ENCODE results near the gene TEPSIN. TPM values are rescaled to one million over a fixed set of nuclear protein-coding genes. Genes with fewer than 3 reads are reported as not detected.

The TEPSIN gene
- total RNA-seq, 2 donors from 2014 or later, result 12.3 to 14.3 TPM

GRCh38 chr17:81251094-81251708, 12.3 kb upstream of the TEPSIN start:
- no peaks in the 10 kb centered on the region for H3K27me3 ChIP-seq
- TF ChIP-seq CTCF (IDR thresholded peaks at IDR 0.05), result no peak
- DNase-seq (ENCODE audit: low spot score), result no peak
- no peak overlapping the region for H3K27ac ChIP-seq
- H3K36me3 ChIP-seq, result peaks cover 31% of the 10 kb centered on the region
- H3K4me3 ChIP-seq, result no peak overlapping the region
- H3K4me1 ChIP-seq, result peaks cover 0 to 21% of the 10 kb centered on the region in 2 donors
- H3K9me3 ChIP-seq, result no peaks in the 10 kb centered on the region

- Histone ChIP-seq H3K36me3 (peaks cover 31% of the 10 kb centered on the region), H3K9me3 (no peaks in the 10 kb centered on the region), H3K4me1 (peaks cover 0 to 18% of the 10 kb centered on the region in 2 donors), H3K27me3 (no peaks in the 10 kb centered on the region), H3K4me3 (no peak overlapping the region), H3K27ac (no peak overlapping the region)
- TF ChIP-seq CTCF (IDR thresholded peaks at IDR 0.05), result no peak
- no peak for DNase-seq (ENCODE audit: low spot score)
Observed at GRCh38 chr17:81250286-81251093, 11.6 kb upstream of the TEPSIN start.

GRCh38 chr17:81249223-81250040, 10.6 kb upstream of the TEPSIN start:
- no peaks in the 10 kb centered on the region for H3K9me3 ChIP-seq
- no peak overlapping the region for H3K27ac ChIP-seq
- H3K27me3 ChIP-seq, result no peaks in the 10 kb centered on the region
- no peak for TF ChIP-seq CTCF (IDR thresholded peaks at IDR 0.05)
- H3K4me1 ChIP-seq, result peaks cover 0 to 7% of the 10 kb centered on the region in 2 donors
- H3K4me3 ChIP-seq, result no peak overlapping the region
- no peak for DNase-seq (ENCODE audit: low spot score)
- H3K36me3 ChIP-seq, result peaks cover 31% of the 10 kb centered on the region

- H3K36me3 ChIP-seq, result peaks cover 31% of the 10 kb centered on the region
Observed at GRCh38 chr17:81248649-81249048, 9.8 kb upstream of the TEPSIN start.

More at GRCh38 chr17:81248649-81249048, 9.8 kb upstream of the TEPSIN start:
- no peak for DNase-seq (ENCODE audit: low spot score)
- peaks cover 0 to 6% of the 10 kb centered on the region in 2 donors for H3K4me1 ChIP-seq
- no peak overlapping the region for H3K27ac ChIP-seq
- no peak for TF ChIP-seq CTCF (IDR thresholded peaks at IDR 0.05)
- H3K27me3 ChIP-seq, result no peaks in the 10 kb centered on the region
- no peak overlapping the region for H3K4me3 ChIP-seq
- H3K9me3 ChIP-seq, result no peaks in the 10 kb centered on the region

All from right atrium auricular region (tissue), 2 donors.